GM21390 (cell line): Measurements from ENCODE around the gene PSMB5.
"Not testable (repeated sequence)": the region's sequence is repeated elsewhere in the genome, so short reads cannot be mapped to it uniquely, and the experiment has no call there.

Experiments used
- ATAC-seq: cut with Tn5 transposase; IDR thresholded peaks from one replicate; pipeline ENCODE4 v1.9.1; 2021; ENCODE audit not compliant: unreplicated experiment

Gene PSMB5

DNA sequence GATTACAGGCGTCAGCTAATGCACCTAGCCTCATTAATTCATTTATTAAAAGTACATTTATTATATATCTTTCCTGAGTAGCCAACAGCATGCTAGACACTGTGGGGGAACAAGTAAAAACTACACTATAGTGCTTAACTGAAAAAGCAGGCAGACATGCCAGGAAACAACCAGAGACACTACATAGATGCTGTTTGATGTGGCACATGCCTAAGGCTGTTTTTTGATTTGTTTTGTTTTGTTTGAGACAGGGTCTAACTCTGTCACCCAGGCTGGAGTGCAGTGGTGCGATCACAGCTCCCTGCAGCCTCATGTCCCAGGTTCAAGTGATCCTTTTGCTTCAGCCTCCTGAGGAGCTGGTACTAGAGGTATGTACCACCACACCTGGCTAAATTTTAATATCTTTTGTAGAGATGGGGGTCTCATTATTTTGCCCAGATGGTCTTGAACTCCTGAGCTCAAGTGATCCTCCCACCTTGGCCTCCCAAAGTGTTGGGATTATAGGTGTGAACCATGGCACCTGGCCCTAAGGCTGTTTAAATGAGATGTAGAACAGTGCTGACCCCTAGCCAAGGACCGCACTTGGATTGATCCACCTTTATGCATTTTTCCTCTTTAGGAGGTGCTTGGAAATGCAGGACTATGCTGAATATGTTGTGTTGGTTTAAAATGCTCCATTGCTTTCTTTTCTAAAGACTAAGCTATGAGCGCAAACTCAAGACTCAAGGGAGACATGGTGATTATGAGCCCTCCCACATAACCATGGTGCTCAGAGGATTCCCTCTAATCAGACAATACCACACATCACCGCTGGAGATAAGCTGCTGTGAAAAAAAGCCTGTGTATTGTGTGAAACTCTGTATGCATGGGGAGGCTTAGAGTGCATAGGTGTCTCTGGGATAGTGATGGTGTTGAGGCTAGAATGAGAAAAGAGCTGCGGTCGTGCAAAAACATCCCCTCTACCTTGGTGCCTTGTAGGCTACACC lies 14.3 kb downstream of the PSMB5 start:
- ATAC-seq = no peak

DNA sequence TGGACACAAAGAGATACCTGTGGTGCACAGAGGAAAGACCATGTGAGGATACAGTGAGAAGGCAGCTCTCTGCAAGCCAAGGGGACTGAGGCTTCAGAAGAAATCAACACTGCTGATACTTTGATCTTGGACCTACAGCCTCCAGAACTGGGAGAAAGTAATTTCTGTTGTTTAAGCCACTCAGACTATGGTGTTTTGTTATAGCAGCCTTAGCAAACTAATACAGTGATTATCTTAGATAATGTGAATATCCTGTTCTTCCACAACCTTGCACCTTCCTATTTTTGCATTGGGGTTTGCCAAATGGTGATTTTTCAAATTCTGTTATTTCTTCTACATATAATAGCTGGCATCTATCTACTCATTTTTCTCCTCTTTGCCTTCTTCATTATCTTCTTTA lies 16.6 kb downstream of the PSMB5 start:
- no peak for ATAC-seq

DNA sequence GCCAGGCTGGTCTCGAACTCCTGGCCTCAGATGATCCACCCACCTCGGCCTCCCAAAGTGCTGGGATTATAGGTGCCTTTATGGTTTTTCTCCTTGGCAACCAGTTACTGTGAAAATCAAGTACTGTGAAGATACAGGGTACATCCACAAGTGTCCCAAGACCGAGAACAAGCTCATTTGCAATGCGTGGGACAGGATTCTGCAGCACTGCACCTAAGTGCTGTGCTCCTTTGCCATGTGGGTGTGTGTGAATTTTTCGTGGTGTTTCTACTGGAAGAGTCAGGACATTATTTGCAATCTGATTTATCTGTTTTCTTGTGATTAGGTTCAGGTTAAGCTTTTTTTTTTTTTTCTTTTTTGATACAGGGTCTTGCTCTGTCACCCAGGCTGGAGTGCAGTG lies 17.6 kb downstream of the PSMB5 start:
- ATAC-seq = no peak

DNA sequence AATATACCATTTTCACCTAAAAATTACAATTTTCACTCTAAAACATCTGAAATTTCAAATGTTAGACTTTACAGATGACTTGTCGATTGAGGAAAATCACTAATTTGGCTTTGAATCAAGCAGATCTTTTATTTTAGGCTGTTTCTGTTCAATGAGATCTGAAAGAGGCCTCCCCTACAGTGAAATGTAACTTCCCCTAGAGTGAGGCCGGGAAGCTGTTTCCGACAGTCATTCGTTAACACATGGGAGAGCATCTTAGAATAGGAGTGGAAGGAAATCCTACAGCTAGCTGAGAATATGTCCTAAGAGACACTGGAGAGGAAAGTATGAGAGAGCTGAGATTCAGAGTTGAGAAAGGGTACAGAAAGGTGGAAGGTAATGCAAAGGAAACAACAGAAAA lies 19.1 kb downstream of the PSMB5 start:
- no peak for ATAC-seq

DNA sequence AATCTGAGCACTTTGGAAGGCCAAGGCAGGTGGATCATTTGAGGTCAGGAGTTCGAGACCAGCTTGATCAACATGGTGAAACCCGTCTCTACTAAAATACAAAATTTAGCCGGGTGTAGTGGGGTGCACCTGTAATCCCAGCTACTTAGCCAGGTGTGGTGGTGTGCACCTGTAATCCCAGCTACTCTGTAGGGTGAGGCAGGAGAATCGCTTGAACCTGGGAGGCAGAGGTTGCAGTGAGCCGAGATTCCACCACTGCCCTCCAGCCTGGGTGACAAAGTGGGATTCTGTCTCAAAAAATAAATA lies 21.0 kb downstream of the PSMB5 start:
- not testable (repeated sequence) for ATAC-seq

DNA sequence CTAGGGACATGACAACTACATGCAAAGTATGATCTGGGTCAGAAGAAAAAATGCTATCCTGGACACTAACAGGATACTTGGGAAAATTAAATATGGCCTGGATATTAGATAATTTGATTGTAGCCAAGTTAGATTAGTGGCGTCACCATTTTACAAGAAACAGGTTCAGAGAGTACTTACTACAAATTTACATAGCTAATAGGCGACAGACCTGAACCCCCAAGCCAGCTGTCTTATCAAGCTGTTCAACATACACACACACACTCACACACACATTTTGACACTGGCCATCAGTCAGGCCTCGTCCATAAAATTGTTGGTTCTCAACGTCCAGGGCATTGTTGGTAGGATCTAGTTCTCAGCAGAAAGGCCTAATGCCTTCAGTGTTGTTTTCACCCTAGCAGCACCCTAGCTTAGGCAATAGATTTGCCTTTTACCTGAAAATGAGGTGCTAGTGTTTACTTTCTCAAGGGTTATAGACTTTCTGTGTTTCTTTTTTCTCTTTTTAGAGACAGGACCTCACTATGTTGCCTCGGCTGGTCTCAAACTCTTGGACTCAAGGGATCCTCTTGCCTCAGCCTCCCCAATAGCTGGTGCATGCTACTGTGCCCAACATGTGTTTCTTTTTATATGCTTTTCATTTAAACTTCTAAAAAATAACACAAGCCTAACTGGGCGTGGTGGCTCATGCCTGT lies 21.5 kb downstream of the PSMB5 start:
- no peak for ATAC-seq

DNA sequence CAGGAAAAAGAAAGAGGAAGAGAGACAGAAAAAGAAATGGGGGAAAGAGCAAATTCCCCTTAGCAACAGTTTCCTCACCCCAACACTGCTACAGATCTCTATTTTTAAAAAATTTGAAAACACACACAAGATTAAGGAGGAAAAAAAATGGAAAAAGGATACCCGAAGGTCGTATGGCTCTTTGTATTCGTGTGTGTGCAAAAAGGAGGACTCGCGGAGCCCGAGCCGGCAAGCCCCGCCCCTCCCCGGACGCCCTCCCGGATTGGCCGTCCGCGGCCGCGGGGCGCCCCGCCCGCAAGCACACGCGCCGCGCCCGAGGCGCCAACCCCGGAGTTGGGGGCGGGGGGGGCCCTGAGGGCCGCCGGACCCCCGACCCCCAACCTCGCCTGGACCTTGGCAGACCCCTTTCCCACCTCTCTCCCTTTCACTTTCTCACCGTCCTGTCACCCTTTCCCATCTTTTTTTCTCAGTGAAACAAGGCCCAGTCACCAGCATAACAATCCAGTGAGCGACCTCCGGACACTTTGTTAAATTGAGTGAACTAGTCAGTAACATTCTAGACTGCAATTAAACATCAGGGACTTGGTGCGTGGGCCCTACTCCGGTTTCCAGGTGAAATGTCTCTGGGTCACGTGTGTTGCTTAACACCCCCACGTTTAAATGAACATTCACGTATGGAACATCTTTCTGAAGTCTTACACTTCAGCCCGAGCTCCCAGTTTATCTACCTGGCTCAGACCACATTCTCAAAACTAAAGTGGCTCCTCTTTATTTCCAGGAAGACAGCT lies 24.6 kb downstream of the PSMB5 start, which contains the start of gene C14orf93:
Gene C14orf93, minus strand, starts transcription at position 205 of the 788 bp plus-strand sequence. CDS start 11,120 bp downstream, outside the sequence.
- no peak for ATAC-seq

DNA sequence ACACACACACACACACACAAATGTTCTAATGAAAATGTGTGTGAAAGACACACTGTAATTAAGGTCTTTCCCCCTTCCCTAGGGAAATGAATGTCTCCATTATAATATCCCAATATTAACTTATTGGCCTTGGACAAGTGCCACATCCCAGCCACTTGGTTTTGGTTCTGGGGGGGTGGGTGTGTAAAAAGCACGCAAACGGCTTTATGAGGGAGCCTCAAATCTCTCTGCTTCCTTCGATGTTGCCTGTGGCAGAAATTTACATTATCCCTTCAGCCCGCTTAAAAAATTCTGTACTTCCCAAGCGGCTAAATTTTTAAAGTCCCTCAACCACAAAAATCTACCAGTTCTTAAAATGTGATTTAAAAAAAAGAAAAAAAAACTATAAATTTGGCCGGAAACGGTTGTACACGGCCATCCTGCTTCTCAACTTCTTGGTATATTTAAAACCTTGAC lies 25.2 kb downstream of the PSMB5 start:
- ATAC-seq = no peak

DNA sequence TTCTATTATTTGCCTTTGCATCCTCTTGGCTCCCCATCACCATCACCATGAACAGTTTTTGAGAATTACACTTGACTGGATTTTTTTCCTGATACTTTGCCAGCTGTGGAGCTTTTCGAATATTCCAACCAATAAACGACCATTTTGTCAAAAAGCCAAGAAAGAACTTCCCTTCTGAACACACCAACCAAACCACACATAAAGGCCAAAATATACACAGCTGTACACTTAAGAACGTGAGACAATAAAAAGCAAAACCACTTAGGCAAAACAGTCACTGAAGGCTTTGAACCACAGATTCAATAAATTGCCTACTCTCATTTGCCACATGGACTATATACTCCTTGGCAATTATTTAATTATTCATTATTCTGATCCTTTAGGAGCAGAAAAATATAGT lies 25.9 kb downstream of the PSMB5 start:
- no peak for ATAC-seq

DNA sequence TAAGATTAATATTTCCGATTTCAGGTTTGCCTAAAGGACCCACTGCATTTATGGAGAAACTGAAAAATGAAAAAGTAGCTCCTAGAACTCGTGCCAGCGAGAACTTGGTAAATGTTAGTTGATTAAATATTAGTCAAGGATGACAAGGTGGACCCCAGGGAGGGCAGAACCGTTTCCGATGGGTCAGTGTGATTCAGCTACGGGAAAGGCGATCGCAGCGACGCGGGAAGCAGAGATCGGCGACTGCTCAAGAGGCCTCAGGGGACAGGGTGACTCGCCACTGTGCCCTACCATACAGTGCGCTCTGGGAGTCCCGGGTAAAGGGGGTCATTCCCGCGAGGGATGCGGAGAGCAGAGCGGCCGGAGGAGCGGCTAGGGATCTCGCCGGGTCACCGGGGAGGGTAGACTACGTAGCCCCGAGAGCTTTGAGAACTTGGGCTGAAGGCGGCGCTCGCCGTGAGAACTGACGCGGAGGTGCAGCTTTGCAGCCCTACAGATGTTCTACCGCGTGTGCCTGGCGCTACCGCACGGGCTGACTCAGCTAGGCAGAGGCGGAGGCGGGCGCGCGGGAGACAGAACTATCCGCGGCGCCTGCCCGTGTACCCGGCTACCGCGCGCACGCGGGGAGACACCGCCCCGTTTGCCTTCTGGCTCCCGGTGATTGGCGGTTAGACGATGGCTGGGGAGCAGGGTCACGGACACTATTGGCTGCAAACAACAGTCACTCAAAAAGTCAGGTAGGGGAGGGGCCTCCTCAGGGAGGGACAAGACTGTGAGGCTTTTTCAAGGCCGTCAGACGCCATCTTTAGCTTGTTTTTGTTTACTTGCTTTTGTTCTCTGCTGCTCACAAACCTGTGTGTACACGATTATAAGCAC lies 27.9 kb downstream of the PSMB5 start:
- ATAC-seq = peak; percentile 89

DNA sequence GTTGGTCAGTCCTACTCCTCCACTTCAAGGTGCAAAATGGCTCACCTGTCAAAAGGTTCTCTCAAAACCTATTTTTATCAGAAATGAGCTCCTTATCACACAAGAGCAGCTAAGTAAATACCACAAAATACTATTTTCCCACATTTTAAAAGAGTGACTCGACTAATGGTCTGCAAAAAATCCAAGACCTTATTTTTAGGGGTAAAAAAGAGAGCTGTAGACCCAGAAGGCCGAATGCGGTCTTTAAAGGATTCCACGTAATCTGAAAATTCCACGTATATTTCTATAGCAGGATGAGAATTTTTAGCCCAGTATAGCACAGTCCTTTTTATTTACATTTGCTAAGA lies 28.5 kb downstream of the PSMB5 start:
- no peak for ATAC-seq

DNA sequence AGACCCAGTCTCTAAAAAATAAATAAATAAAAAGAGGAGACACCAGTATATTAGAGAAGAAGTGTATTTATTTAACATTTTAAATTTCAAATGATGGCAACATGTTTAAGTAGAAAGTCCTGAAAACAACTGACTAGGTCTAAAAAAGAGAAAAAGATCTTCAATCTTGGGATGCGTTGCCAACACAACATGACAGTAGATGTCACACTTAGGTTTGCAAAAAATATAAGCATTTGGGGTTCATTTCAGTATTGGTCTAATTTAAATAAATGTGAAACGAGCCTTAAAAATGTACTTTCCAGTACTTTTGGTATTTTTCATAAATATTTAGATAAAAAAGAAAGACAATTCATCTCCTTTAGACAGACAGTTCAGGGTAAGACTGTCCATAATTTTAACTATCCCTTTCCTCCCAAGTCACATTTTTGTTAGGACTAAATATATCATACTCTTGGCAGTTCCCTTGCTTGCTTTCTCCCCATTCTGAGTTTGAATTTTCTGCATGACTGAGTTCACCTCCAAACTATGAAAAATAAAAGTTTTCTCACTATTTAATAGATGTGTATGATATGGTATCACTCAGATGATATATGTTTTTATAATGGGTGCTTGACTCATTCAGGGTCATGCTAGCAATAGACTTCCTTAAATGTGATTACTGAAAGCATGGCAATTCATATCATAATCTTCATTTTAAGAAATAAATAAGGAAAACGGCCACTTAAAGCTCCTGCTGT lies 29.1 kb downstream of the PSMB5 start:
- no peak for ATAC-seq

DNA sequence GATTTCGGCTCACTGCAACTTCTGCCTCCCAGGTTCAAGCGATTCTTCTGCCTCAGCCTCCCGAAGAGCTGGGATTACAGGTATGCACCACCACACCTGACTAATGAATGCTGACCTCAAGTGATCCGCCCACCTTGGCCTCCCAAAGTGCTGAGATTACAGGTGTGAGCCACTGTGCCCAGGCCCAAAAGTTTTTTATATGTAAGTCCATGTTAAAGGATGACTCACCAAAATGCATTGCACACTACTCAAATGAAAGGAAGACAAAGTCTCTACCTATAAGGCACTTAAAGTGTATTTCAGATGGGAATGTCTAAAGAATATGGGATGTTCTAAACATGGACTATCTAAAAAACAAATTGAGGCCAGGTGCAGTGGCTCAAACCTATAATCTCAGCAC lies 30.4 kb downstream of the PSMB5 start:
- ATAC-seq = not testable (repeated sequence)

DNA sequence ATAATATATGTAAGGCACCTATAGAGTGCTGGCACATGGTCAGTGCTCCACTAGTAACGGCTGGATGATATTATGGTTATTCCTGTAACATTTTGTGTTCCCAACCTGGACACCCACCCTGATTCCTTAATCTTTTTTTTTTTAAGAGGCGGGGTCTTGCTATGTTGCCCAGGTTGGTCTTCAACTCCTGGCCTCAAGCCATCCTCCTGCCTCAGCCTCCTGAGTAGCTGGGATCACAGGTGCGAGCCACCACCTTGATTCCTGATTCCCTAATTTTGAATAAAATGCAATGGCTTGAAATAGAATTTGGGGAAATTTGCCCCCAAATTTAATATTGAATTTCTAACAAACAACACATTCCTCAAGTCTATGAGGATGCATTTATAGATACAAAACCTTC lies 32.1 kb downstream of the PSMB5 start:
- ATAC-seq = no peak

DNA sequence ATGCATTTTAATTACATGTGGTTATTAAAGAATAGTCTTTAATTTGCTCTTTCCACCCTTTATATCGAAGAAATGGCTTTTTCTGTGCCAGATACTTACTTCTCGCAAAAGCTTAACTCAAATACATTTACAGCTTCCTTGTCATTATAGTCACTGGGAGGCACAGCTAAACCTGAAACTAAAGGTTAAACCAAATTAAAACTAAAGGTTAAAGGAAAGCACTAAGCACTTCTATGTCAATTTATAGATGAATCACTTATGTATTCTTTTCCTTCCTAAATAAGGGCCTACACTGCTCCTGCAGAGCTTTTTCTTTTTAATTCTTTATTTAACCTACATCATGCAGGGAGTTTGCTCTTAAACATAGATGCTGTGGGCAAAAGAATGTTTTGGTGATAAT lies 33.8 kb downstream of the PSMB5 start:
- ATAC-seq = no peak

DNA sequence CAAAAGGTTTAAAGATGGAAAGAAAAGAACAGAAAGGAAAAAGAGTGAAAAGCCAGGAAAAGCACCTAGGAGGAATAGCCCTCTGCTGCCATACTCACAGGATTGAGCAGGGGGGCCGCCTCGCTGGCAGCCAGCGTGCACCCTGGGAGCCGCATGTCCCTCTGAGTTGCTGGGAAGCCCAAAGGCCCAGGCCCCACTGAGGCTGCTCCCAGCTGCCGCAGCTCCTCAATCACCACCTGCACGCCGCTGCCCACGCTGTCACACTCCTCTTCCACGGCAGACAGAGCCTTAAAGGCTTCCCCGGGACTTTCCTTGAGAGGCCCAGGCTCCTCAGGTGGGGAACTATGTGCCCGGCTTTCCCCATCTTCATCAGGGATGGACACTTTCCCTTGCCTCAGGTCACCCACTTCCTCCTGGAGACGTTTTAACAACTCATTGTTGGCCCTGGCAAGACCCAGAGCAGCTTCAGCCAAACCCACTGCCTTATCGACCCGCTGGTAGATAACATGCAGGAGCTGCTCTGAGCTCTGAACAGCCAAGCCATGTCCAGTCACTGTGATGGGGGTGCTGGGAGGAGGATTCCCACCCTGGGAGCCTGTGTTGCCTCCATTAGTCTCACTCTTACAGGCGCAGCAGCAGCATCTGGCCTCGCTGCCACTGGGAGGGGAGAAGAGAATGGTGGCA lies 36.2 kb downstream of the PSMB5 start:
- ATAC-seq = no peak

DNA sequence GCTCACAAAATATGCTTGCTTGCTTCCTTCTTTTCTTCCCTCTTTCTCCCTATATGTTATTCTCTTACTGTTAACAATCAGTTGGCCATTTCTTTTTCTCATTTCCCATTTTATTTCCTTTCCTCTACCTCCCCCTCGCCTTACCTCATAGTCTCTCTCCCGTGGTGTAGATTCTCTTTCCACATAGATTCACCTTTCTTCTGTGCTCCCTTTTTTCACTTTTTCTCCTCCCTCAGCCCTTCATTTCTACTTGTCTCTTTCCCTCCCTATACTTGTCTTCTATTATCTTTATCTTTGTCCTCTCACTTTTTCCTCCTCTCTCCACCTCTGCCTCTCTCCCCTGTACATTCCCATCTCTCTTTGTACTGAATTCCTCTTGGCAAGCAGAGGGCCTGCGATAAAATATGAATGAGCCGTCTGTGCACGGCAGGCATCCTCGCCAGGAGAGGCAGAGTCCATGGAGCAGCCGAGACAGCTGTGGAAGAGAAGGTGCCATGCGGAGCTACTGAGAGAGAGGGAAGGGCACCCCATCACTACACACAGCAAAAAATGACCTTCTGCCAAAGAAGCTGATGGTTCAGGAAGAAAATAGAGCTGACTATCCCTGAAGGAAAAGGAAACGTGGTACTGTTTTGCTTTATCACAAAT lies 36.9 kb downstream of the PSMB5 start:
- no peak for ATAC-seq

DNA sequence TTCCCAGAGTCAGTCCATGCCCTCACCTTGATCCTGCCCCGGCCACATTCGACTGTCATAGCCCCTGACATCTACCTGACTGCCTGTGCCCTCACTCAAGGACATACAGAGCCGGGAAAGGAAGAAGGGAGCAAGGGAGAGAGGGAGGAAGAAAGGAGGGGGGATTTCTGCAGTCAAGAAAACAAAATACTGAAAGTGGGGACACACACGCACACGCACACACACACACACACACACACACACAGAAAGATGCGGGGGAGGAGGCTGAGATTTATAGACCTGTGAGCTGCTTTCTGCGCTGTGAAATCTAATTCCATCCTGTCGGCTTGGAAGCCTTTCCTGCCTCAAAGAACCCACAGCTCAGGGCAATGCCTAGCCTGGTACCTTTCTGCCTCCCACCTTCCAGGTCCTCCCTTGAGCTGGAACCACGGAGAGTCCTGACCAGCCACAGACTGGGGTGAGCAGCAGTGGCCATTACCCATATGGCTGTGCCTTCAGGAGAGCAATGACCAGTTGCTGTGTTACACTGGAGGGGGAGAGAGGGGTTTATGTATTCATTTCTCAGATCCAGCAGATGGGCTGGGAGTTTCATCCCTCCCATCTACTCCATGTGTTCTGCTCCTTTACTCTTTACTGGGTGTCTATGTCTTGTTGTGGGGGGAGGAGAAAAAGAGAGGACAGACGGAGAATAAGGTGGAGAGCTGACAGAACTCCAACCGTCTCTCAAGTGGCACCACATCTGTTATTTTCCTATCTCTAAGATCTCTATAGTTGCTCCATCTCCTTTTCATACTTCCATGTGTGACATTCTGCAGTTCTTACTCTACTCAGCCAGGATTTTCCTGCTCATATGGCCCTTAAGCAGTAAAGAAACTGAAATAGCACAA lies 37.7 kb downstream of the PSMB5 start:
- no peak for ATAC-seq
